Stimulated activated naive B cell treated with anti-CD40 and anti-IgM and Interleukin-4, amounts not matched to agents 10 μg/mL and 1 μg/mL and 100 μg/mL, for 72 hours (primary cell): ENCODE measurements around the gene SGO2.

Experiments
- ATAC-seq, 2 donors: fragments of 150-1000 bp; cut with Tn5 transposase; replicated peaks; 2 replicates each; pipeline ENCODE4 v1.10.0; 2021; ENCODE audit warnings: moderate library complexity in 1 of 2
- DNase-seq: peaks from one replicate; pipeline ENCODE4 v3.0.0; 2021
- H3K27ac Mint-ChIP-seq: one replicate; pipeline ENCODE4 v1.8.0; 2022; ENCODE audit warnings: mild to moderate bottlenecking, mixed read lengths
- H3K27me3 Mint-ChIP-seq, 2 donors: one replicate each; pipeline ENCODE4 v1.8.0; 2022; ENCODE audit warnings: mixed read lengths in 2 of 2
- H3K36me3 Mint-ChIP-seq, 2 donors: one replicate each; pipeline ENCODE4 v1.8.0; 2022; ENCODE audit warnings: mixed read lengths in 2 of 2, mild to moderate bottlenecking in 1 of 2
- H3K4me1 Mint-ChIP-seq, 2 donors: one replicate each; pipeline ENCODE4 v1.8.0; 2022; ENCODE audit warnings: mixed read lengths in 2 of 2, mild to moderate bottlenecking in 1 of 2
- H3K4me3 Mint-ChIP-seq, 2 donors: one replicate each; pipeline ENCODE4 v1.8.0; 2022; ENCODE audit warnings: mild to moderate bottlenecking in 2 of 2, mixed read lengths in 2 of 2, moderate library complexity in 1 of 2
- H3K9me3 Mint-ChIP-seq, 2 donors: one replicate each; pipeline ENCODE4 v1.8.0; 2022; ENCODE audit warnings: mixed read lengths in 2 of 2, mild to moderate bottlenecking in 1 of 2

SGO2 gene

DNA sequence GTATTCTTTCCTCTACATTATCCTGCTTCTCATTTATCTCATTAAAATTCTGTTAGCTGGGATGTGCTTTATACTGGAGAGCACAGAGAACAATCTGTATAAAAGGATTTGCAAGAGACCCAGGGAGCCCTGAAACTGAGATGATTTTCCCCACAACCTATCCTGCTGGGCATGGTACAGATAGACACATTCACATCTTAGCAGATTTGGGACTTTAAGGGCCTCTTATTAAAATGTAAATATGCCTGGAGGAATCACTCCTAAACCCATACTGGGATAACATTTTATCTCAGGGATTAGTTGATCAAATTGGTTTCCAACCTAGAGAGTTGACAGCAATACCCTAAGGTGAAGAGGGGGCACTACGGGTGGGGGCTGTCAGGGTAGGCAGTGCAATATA lies 105.3 kb downstream of the SGO2 start:
- no peak for DNase-seq
- H3K27me3 Mint-ChIP-seq, result peaks cover 0 to 4% of the 10 kb centered on the region in 2 donors
- peaks cover 0 to 4% of the 10 kb centered on the region in 2 donors for H3K36me3 Mint-ChIP-seq
- no peak for ATAC-seq
- H3K27ac Mint-ChIP-seq, result no peak overlapping the region
- H3K4me3 Mint-ChIP-seq, result no peak overlapping the region
- H3K9me3 Mint-ChIP-seq, result peaks cover 0 to 4% of the 10 kb centered on the region in 2 donors
- H3K4me1 Mint-ChIP-seq, result no peaks in the 10 kb centered on the region
